CD4-positive, CD25-positive, alpha-beta regulatory T cell (primary cell): Measurements from ENCODE around the gene CACNB2. TPM values are rescaled to one million over a fixed set of nuclear protein-coding genes. Genes with fewer than 3 reads are reported as not detected.
"Not testable (repeated sequence)": the region's sequence is repeated elsewhere in the genome, so short reads cannot be mapped to it uniquely, and the experiment has no call there.

Experiments used
- ATAC-seq, 2 donors: fragments of 150-1000 bp; cut with Tn5 transposase; one replicate each; pipeline ENCODE4 v1.10.0; 2021; ENCODE audit warnings: low read depth in 2 of 2, moderate number of reproducible peaks in 2 of 2, moderate library complexity in 1 of 2
- DNase-seq, 3 donors: peaks; one replicate each; pipeline versions ENCODE4 v3.0.0 to v3.0.0-alpha.2; 2012 to 2022; ENCODE audit warnings: mixed read lengths in 1 of 3
- H3K27ac ChIP-seq: one replicate; pipeline ENCODE4 v1.7.0; 2013; ENCODE audit warnings: mild to moderate bottlenecking, low read length; ENCODE audit not compliant: insufficient read depth, poor library complexity, severe bottlenecking
- H3K27me3 ChIP-seq: one replicate; pipeline ENCODE4 v1.7.0; 2013; ENCODE audit warnings: low read length; ENCODE audit not compliant: control insufficient read depth, insufficient read depth
- H3K36me3 ChIP-seq: one replicate; pipeline ENCODE4 v1.7.0; 2013; ENCODE audit warnings: mild to moderate bottlenecking, low read length, moderate library complexity; ENCODE audit not compliant: control insufficient read depth, insufficient read depth
- H3K4me1 ChIP-seq: 2 replicates; pipeline ENCODE4 v1.7.0; 2013; ENCODE audit warnings: mild to moderate bottlenecking, low read length; ENCODE audit not compliant: insufficient read depth, control insufficient read depth, poor library complexity, severe bottlenecking
- H3K4me3 ChIP-seq: one replicate; pipeline ENCODE4 v1.7.0; 2013; ENCODE audit warnings: low read depth, mild to moderate bottlenecking, low read length, moderate library complexity
- H3K9me3 ChIP-seq, 2 experiments: 1 replicate in 1 of 2; 2 replicates in 1 of 2; pipeline ENCODE4 v1.7.0; 2013; ENCODE audit warnings: low read length in 2 of 2, mild to moderate bottlenecking in 1 of 2, moderate library complexity in 1 of 2; ENCODE audit not compliant: control insufficient read depth in 2 of 2
- H3K27ac Mint-ChIP-seq, 3 donors: one replicate each; pipeline ENCODE4 v1.8.0; 2020 to 2022; ENCODE audit warnings: mild to moderate bottlenecking in 3 of 3, mixed read lengths in 3 of 3, moderate library complexity in 2 of 3
- H3K27me3 Mint-ChIP-seq: one replicate; pipeline ENCODE4 v1.8.0; 2022; ENCODE audit warnings: mild to moderate bottlenecking, mixed read lengths
- H3K36me3 Mint-ChIP-seq: one replicate; pipeline ENCODE4 v1.8.0; 2020; ENCODE audit warnings: mixed read lengths
- H3K4me1 Mint-ChIP-seq, 4 donors: one replicate each; pipeline ENCODE4 v1.8.0; 2020 to 2022; ENCODE audit warnings: mixed read lengths in 4 of 4, mild to moderate bottlenecking in 1 of 4
- H3K4me3 Mint-ChIP-seq, 4 donors: one replicate each; pipeline ENCODE4 v1.8.0; 2020 to 2022; ENCODE audit warnings: mild to moderate bottlenecking in 4 of 4, mixed read lengths in 4 of 4, moderate library complexity in 3 of 4
- H3K9me3 Mint-ChIP-seq, 7 donors: one replicate each; pipeline ENCODE4 v1.8.0; 2020 to 2022; ENCODE audit warnings: mixed read lengths in 7 of 7, mild to moderate bottlenecking in 3 of 7, moderate library complexity in 2 of 7
- polyA plus RNA-seq, 4 donors: library from polyadenylated mRNA; unstranded; fragments of 300-500 nt; fragmentation: Illumina TruSeq; gene quantifications; one replicate each; pipeline ENCODE4 v1.2.3, GENCODE V29; 2021
- total RNA-seq: library from RNA; stranded (reverse); gene quantifications from one replicate; pipeline ENCODE4 v1.2.3, GENCODE V29; 2022

CACNB2 gene
- total and polyA plus RNA-seq, 5 donors from 2014 or later = 0.39 to 0.80 (median 0.49) TPM

- no peaks in the 10 kb centered on the region for H3K4me1 Mint-ChIP-seq
- Histone ChIP-seq H3K36me3 (no peaks in the 10 kb centered on the region), H3K4me1 (no peaks in the 10 kb centered on the region), H3K9me3 (no peaks in the 10 kb centered on the region), H3K27ac (no peak overlapping the region), H3K4me3 (no peak overlapping the region), H3K27me3 (no peaks in the 10 kb centered on the region)
- H3K27ac Mint-ChIP-seq = no peak overlapping the region
- peaks cover 5% of the 10 kb centered on the region for H3K27me3 Mint-ChIP-seq
- H3K4me3 Mint-ChIP-seq = no peak overlapping the region
- H3K9me3 Mint-ChIP-seq = no peaks in the 10 kb centered on the region
- DNase-seq (no peak), ATAC-seq (no peak)
- no peaks in the 10 kb centered on the region for H3K36me3 Mint-ChIP-seq
Observed at GRCh38 chr10:18149196-18149800, 9.1 kb downstream of the CACNB2 start.

DNA sequence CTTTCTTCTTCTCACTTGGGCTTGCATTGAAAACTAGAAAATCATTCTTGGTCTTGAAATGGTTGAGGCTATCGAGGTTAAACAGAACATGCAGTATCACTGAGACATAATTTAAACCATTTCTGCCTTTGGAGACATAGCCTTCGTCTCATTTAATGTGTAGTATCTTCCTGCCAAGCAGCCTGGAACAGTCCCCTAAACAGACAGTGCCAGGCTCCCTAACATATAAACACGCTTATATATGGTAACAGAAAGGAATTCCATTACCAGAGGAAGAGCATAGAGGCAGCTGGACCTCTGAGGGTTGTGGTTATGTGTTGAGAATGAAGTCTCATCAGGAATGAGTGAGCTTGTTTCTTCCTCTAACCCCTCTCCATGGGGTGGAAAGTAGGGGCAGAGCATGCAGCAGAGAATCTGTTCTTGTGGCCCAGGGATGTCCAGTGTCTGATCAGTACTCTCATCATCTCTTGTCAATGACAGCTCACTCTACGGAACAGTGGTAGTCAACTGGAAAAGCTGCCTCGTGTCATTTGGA, 11.2 kb downstream of the CACNB2 start:
- Histone ChIP-seq H3K27me3 (no peaks in the 10 kb centered on the region), H3K4me3 (no peak overlapping the region), H3K27ac (no peak overlapping the region), H3K36me3 (no peaks in the 10 kb centered on the region), H3K4me1 (no peaks in the 10 kb centered on the region), H3K9me3 (no peaks in the 10 kb centered on the region)
- ATAC-seq (no peak), DNase-seq (no peak)
- Mint-ChIP-seq H3K4me1 (no peaks in the 10 kb centered on the region), H3K9me3 (no peaks in the 10 kb centered on the region), H3K27me3 (peaks cover 1% of the 10 kb centered on the region), H3K27ac (no peak overlapping the region), H3K36me3 (no peaks in the 10 kb centered on the region), H3K4me3 (no peak overlapping the region)

DNA sequence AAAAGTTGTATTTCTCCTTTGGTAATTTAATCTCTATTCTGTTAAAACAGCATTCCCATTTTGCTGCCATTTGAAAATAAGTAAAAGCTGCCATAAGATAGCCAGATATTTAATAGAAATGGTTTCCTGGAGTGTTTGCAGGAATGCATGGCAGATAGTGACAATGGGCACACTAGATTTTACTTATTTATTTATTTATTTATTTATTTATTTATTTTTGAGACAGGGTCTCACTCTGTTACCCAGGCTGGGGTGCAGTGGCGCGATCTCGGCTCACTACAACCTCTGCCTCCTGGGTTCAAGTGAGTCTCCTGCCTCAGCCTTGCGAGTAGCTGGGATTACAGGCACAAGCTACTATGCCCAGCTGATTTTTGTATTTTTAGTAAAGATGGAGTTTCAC, 13.2 kb downstream of the CACNB2 start:
- DNase-seq, H3K27ac ChIP-seq, H3K9me3 ChIP-seq, H3K27ac Mint-ChIP-seq, H3K36me3 Mint-ChIP-seq, H3K36me3 ChIP-seq, ATAC-seq, H3K4me1 ChIP-seq, H3K4me3 ChIP-seq, H3K27me3 Mint-ChIP-seq, H3K27me3 ChIP-seq, H3K4me3 Mint-ChIP-seq, H3K9me3 Mint-ChIP-seq, H3K4me1 Mint-ChIP-seq: not testable (repeated sequence)

GRCh38 chr10:18155321-18155720, 15.1 kb downstream of the CACNB2 start:
- Mint-ChIP-seq H3K27ac (no peak overlapping the region), H3K4me1 (no peaks in the 10 kb centered on the region), H3K9me3 (no peaks in the 10 kb centered on the region), H3K27me3 (peaks cover 5% of the 10 kb centered on the region), H3K36me3 (no peaks in the 10 kb centered on the region), H3K4me3 (no peak overlapping the region)
- H3K4me1 ChIP-seq = no peaks in the 10 kb centered on the region
- H3K27ac ChIP-seq = no peak overlapping the region
- no peak overlapping the region for H3K4me3 ChIP-seq
- ATAC-seq (no peak), DNase-seq (no peak)
- H3K27me3 ChIP-seq = no peaks in the 10 kb centered on the region
- no peaks in the 10 kb centered on the region for H3K9me3 ChIP-seq
- H3K36me3 ChIP-seq = no peaks in the 10 kb centered on the region

DNA sequence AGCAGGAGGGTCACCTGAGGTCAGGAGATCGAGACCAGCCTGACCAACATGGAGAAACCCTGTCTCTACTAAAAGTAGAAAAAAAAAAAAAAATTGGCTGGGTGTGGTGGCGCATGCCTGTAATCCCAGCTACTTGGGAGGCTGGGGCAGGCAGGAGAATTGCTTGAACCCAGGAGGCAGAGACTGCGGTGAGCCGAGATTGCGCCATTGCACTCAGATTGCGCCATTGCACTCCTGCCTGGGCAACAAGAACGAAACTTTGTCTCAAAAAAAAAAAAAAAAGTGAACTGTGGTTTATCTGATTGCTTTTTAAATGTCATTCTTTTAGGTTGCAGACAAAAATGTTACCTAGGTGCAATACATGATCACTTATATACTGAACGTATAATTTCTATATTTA, 16.6 kb downstream of the CACNB2 start:
- H3K4me1 Mint-ChIP-seq, H3K36me3 ChIP-seq, H3K27me3 ChIP-seq, DNase-seq, ATAC-seq, H3K9me3 Mint-ChIP-seq, H3K27ac ChIP-seq, H3K36me3 Mint-ChIP-seq, H3K4me3 Mint-ChIP-seq, H3K27me3 Mint-ChIP-seq, H3K9me3 ChIP-seq, H3K27ac Mint-ChIP-seq, H3K4me1 ChIP-seq, H3K4me3 ChIP-seq: not testable (repeated sequence)

- peaks cover 0 to 1% (median 0%) of the 10 kb centered on the region in 7 donors for H3K9me3 Mint-ChIP-seq
- Histone ChIP-seq H3K27me3 (no peaks in the 10 kb centered on the region), H3K9me3 (no peaks in the 10 kb centered on the region), H3K36me3 (no peaks in the 10 kb centered on the region), H3K4me3 (no peak overlapping the region), H3K4me1 (no peaks in the 10 kb centered on the region), H3K27ac (no peak overlapping the region)
- H3K27ac Mint-ChIP-seq = no peak overlapping the region
- no peaks in the 10 kb centered on the region for H3K4me1 Mint-ChIP-seq
- no peak for DNase-seq
- no peak for ATAC-seq
- no peak overlapping the region for H3K4me3 Mint-ChIP-seq
- H3K36me3 Mint-ChIP-seq = no peaks in the 10 kb centered on the region
- H3K27me3 Mint-ChIP-seq = peaks cover 5% of the 10 kb centered on the region
Observed at GRCh38 chr10:18157881-18158280, 17.7 kb downstream of the CACNB2 start.

DNA sequence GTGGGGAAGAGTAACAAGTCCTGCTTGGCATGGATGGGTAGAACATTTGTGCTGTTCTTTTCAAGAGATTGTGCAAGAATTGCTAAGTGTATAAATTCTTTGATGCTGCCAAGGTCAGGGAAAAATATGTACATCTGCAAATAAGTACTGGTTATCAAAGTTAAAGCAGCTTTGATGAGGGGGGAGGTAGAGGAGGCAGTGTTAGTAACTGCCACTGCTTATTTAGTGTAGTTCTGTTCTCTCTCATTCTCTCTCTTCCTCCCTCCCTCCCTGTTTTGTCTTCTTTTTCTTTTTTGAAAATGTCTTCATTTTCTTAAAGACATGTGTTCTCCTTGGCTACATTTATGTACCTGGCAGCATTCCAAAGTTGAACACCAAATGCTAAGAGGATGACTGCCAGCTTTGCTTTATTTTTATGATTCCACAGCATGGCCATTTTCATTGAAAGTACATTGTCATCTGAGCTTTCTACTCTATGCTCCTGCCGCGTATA, 18.6 kb downstream of the CACNB2 start:
- Histone ChIP-seq H3K4me3 (no peak overlapping the region), H3K27ac (no peak overlapping the region), H3K9me3 (no peaks in the 10 kb centered on the region), H3K27me3 (no peaks in the 10 kb centered on the region), H3K4me1 (no peaks in the 10 kb centered on the region), H3K36me3 (no peaks in the 10 kb centered on the region)
- Mint-ChIP-seq H3K36me3 (no peaks in the 10 kb centered on the region), H3K4me3 (no peak overlapping the region), H3K27me3 (peaks cover 5% of the 10 kb centered on the region), H3K9me3 (peaks cover 0 to 3% (median 0%) of the 10 kb centered on the region in 7 donors), H3K4me1 (no peaks in the 10 kb centered on the region), H3K27ac (no peak overlapping the region)
- DNase-seq (no peak), ATAC-seq (no peak)

- Mint-ChIP-seq H3K27me3 (peaks cover 5% of the 10 kb centered on the region), H3K27ac (no peak overlapping the region), H3K9me3 (peaks cover 0 to 3% (median 0%) of the 10 kb centered on the region in 7 donors), H3K4me1 (no peaks in the 10 kb centered on the region), H3K4me3 (no peak overlapping the region), H3K36me3 (no peaks in the 10 kb centered on the region)
- no peaks in the 10 kb centered on the region for H3K27me3 ChIP-seq
- ATAC-seq (no peak), DNase-seq (no peak)
- H3K27ac ChIP-seq = no peak overlapping the region
- H3K4me3 ChIP-seq = no peak overlapping the region
- H3K9me3 ChIP-seq = no peaks in the 10 kb centered on the region
- H3K36me3 ChIP-seq = no peaks in the 10 kb centered on the region
- no peaks in the 10 kb centered on the region for H3K4me1 ChIP-seq
Observed at GRCh38 chr10:18159557-18159956, 19.3 kb downstream of the CACNB2 start.
